KMS-11 (cell line): ENCODE results near the gene SLC17A2.

Source experiments
- H2AFZ ChIP-seq: fragments of 200-600 bp; sonication (generic); 2 replicates; pipeline ENCODE4 v1.6.1; 2016; ENCODE audit warnings: antibody characterized with exemption, mixed run types, low read depth
- H3K27ac ChIP-seq: fragments of 200-600 bp; sonication (generic); 2 replicates; pipeline ENCODE4 v1.6.1; 2016; ENCODE audit warnings: mild to moderate bottlenecking, mixed run types
- H3K27me3 ChIP-seq: fragments of 200-600 bp; sonication (generic); 2 replicates; pipeline ENCODE4 v1.6.1; 2017; ENCODE audit warnings: mild to moderate bottlenecking, low read depth, mixed run types, moderate library complexity; ENCODE audit not compliant: insufficient read depth
- H3K36me3 ChIP-seq: fragments of 200-600 bp; sonication (generic); 2 replicates; pipeline ENCODE4 v1.6.1; 2017; ENCODE audit warnings: mild to moderate bottlenecking, mixed run types; ENCODE audit not compliant: insufficient read depth
- H3K4me1 ChIP-seq: fragments of 200-600 bp; sonication (generic); 2 replicates; pipeline ENCODE4 v1.6.1; 2016; ENCODE audit warnings: mild to moderate bottlenecking, low read depth, mixed run types; ENCODE audit not compliant: poor library complexity, severe bottlenecking
- H3K4me2 ChIP-seq: fragments of 200-600 bp; sonication (generic); 2 replicates; pipeline ENCODE4 v1.7.0; 2016; ENCODE audit warnings: mild to moderate bottlenecking, mixed run types
- H3K4me3 ChIP-seq: fragments of 200-600 bp; sonication (generic); IDR thresholded peaks from 2 replicates; pipeline ENCODE4 v1.6.1; 2017; ENCODE audit warnings: low read depth, low read length, mixed read lengths; ENCODE audit not compliant: insufficient read depth
- H3K79me2 ChIP-seq: fragments of 200-600 bp; sonication (generic); 2 replicates; pipeline ENCODE4 v1.6.1; 2016; ENCODE audit warnings: low read depth, mixed run types; ENCODE audit not compliant: insufficient read depth
- H3K9ac ChIP-seq: fragments of 200-600 bp; sonication (generic); 2 replicates; pipeline ENCODE4 v1.6.1; 2016; ENCODE audit warnings: mild to moderate bottlenecking, mixed run types
- H4K20me1 ChIP-seq: fragments of 200-600 bp; sonication (generic); 2 replicates; pipeline ENCODE4 v1.6.1; 2016; ENCODE audit warnings: mild to moderate bottlenecking, mixed run types; ENCODE audit not compliant: insufficient read depth
- CTCF ChIP-seq: fragments of 200-600 bp; sonication (generic); conservative IDR thresholded peaks from 2 replicates; pipeline ENCODE4 v1.6.1; 2017; ENCODE audit warnings: low read depth, mild to moderate bottlenecking, antibody characterized with exemption, low read length, moderate library complexity, mixed read lengths

SLC17A2 gene

DNA sequence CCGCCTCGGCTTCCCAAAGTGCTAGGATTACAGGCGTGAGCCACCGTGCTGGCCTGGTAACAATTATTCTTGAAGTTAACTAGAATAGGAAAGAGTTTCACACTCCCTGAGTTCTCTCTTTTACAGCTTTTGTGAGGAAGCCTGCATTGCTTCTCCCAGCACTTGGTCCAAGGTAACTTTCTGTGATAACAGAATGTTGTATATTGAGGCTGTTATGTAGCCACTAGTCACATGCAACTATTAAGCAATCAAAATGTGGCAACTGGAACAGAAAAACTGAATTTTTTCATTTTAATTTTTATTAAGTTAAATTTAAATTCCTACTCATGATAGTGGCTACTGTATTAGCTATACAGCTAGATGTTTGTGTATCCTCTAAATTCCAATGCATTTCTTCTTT, 34.6 kb upstream of the SLC17A2 start:
- peaks cover 10% of the 10 kb centered on the region; the same call in 1 of the 2 replicates for H3K79me2 ChIP-seq
- peaks cover 46% of the 10 kb centered on the region for H3K4me1 ChIP-seq

GRCh38 chr6:25963426-25964123, 33.1 kb upstream of the SLC17A2 start:
- Histone ChIP-seq H3K79me2 (peaks cover 10% of the 10 kb centered on the region; the same call in 1 of the 2 replicates), H3K9ac (no peak overlapping the region), H3K36me3 (no peaks in the 10 kb centered on the region), H3K27me3 (no peaks in the 10 kb centered on the region), H3K4me2 (peak overlapping the region; percentile 96), H4K20me1 (no peaks in the 10 kb centered on the region), H3K4me3 (no peak overlapping the region), H3K27ac (peak overlapping the region; percentile 36; the same call in 1 of the 2 replicates), H2AFZ (no peak overlapping the region), H3K4me1 (peaks cover 52% of the 10 kb centered on the region)
- no peak for TF ChIP-seq CTCF

More for the DNA sequence above, 34.6 kb upstream of the SLC17A2 start:
- TF ChIP-seq CTCF, result no peak
- Histone ChIP-seq H4K20me1 (no peaks in the 10 kb centered on the region), H3K9ac (no peak overlapping the region), H3K36me3 (no peaks in the 10 kb centered on the region), H3K27me3 (no peaks in the 10 kb centered on the region), H3K4me3 (no peak overlapping the region), H3K4me2 (no peak overlapping the region), H2AFZ (no peak overlapping the region), H3K27ac (no peak overlapping the region)

GRCh38 chr6:25962149-25963127, 31.9 kb upstream of the SLC17A2 start, which contains the start of gene TRIM38:
TSS of gene TRIM38 (plus strand) at chr6:25962802. CDS start at chr6:25966523, 3,721 bp downstream.
- no peaks in the 10 kb centered on the region for H3K27me3 ChIP-seq
- H3K79me2 ChIP-seq, result peaks cover 10% of the 10 kb centered on the region; the same call in 1 of the 2 replicates
- H3K9ac ChIP-seq, result peak within 1 kb of the TSS; percentile 72
- H2AFZ ChIP-seq, result peak within 1 kb of the TSS; percentile 92
- H3K4me1 ChIP-seq, result peaks cover 52% of the 10 kb centered on the region
- TF ChIP-seq CTCF, result no peak
- H3K27ac ChIP-seq, result peak within 1 kb of the TSS; percentile 76
- H3K4me3 ChIP-seq, result no peak within 1 kb of the TSS
- H4K20me1 ChIP-seq, result no peaks in the 10 kb centered on the region
- no peaks in the 10 kb centered on the region for H3K36me3 ChIP-seq
- H3K4me2 ChIP-seq, result peak within 1 kb of the TSS; percentile 96

- 0 out of 2 replicates have a peak, but pooled peaks have one; percentile 18 for TF ChIP-seq CTCF
- Histone ChIP-seq H3K27me3 (no peaks in the 10 kb centered on the region), H3K4me2 (peak overlapping the region; percentile 96), H3K27ac (peak overlapping the region; percentile 76), H4K20me1 (no peaks in the 10 kb centered on the region), H3K79me2 (peaks cover 10% of the 10 kb centered on the region; the same call in 1 of the 2 replicates), H3K4me1 (peaks cover 52% of the 10 kb centered on the region), H3K4me3 (no peak overlapping the region), H2AFZ (peak overlapping the region; percentile 92), H3K36me3 (no peaks in the 10 kb centered on the region), H3K9ac (peak overlapping the region; percentile 72; the same call in 1 of the 2 replicates)
Measured at GRCh38 chr6:25961619-25962148, 31.2 kb upstream of the SLC17A2 start.
